ENCODE data around the gene SPSB1. TPM values are rescaled to one million over a fixed set of nuclear protein-coding genes. Genes with fewer than 3 reads are reported as not detected.

SPSB1 gene
- polyA plus RNA-seq, 3 donors: 15.8 to 153 (median 39.6) TPM

DNA sequence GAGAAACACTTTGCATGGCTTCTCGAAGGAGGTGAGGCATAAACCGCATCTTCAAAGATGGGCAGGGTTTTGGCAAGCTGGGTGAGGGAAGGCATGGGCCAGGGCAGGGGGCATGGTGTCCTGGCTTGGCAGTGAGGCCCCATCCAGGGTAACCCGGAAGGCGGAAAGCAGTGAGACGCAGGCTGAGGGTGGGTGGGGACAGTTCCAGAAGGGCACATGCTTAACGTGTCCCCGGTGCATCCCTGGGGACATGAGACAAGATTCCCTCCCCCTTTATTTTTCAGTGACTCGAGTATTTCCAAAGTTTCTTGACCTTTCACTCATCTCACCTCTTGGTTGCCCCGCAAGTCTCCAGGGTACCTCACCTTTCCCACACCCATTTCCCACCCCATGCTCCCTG, 123.8 kb downstream of the SPSB1 start:
- H3K27ac ChIP-seq (ENCODE audit: low read depth, low read length): no peak overlapping the region
- WGBS, 3 donors: 87 to 89% (median 87%) methylated on average over 8 to 9 of the region's 9 CpGs

DNA sequence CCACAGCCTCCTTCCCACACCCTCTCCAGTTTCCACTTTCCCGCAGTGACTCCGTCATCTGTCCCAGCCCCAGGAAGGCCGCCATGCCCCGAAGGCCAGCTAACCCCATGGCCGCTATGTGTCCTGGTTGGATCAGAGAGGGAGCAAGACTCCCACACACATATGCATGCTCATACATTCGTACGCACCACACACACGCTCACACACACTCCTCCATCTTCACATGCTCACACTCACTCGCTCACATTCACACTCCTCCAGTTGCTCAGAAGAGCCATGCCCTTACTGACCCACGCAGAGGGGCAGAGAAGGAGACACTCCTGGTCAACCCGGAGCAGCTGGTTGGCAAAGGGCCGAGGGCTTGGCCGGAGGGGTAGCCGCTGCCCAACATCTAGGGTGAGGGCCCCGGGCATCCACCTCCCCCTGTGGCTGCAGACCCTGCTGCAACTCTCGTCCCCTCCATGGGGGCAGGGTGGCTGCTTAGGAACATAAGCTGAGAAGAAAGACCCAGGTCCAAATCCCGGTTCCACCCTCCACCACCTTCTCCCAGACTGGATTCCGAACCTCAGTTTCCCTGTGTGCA, 124.3 kb downstream of the SPSB1 start:
- H3K27ac ChIP-seq (ENCODE audit: low read depth, low read length): no peak overlapping the region
- 93 to 95% (median 93%) methylated on average over 18 of the region's 18 CpGs for WGBS, 3 donors

DNA sequence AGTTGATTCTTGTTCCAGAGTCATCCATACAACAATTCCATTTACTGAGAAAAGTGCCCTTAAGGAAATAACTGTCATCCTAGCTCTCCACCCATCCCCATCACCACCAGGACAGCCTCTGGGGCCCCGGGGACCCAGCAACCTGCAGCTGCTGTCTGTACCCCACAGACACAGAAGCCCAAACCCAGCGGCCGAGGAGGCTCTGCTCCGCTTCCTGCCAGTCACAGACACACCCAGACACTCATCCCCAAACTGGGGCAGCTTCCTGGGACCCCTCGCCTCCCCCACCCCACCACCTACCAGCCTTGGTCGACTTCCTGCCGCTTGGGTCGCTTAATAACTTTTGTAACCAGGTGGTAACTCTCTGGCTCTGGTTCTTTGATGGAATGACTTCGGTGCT, 125.0 kb downstream of the SPSB1 start:
- no peak overlapping the region for H3K27ac ChIP-seq (ENCODE audit: low read depth, low read length)
- 85 to 86% (median 85%) methylated on average over 9 of the region's 9 CpGs for WGBS, 3 donors

DNA sequence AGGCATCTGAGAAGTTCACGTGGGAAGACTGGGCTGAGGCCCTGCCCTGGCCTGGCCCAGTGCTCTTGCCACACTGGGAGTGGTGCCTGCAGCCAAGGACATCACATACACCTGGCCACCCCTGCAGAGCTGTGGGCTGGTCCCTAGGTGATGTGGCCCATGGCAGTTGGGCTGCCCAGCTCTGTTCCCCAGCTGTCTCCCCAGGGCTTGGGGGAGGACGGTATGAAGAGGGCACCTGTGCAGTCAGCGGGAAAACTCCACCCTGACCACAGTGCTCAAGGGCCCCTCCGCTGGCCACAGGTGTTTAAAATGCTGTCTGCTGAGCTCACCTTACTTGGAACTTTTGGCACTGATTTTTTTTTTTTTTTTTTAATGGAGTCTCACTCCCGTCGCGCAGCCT, 126.2 kb downstream of the SPSB1 start:
- no peak overlapping the region for H3K27ac ChIP-seq (ENCODE audit: low read depth, low read length)
- WGBS, 3 donors: 87 to 92% (median 88%) methylated on average over 7 of the region's 7 CpGs

Other genes starting within 250 kb of the SPSB1 start
- gene SLC2A5, start 223.3 kb upstream of the SPSB1 start, polyA plus RNA-seq: 10 to 100 TPM in 1 of 3 donors, 1 to 10 TPM in 2; 2.2 to 13.1 (median 4.0) TPM
- 1 to 10 TPM; 1.7 to 3.7 (median 2.2) TPM for gene GPR157, start 163.8 kb upstream of the SPSB1 start, polyA plus RNA-seq
- 10 to 100 TPM; 12.5 to 28.0 (median 19.3) TPM for gene H6PD, start 58.1 kb upstream of the SPSB1 start, polyA plus RNA-seq
- gene SLC25A33, start 246.6 kb downstream of the SPSB1 start, polyA plus RNA-seq: 1 to 10 TPM; 2.7 to 9.7 (median 7.4) TPM

Measured in adipose tissue (tissue), 3 donors.